MM.1S (cell line): ENCODE data around the gene NXPH1.

Experiments used
- EZH2 ChIP-seq: fragments of 300-600 bp; sonication (generic); optimal IDR thresholded peaks from 2 replicates; pipeline ENCODE3; 2017; ENCODE audit warnings: low read depth, mild to moderate bottlenecking, antibody characterized with exemption, low read length, mixed read lengths
- EZH2phosphoT487 ChIP-seq: fragments of 300-600 bp; sonication (generic); IDR thresholded peaks from 2 replicates; pipeline ENCODE4 v1.6.1; 2018; ENCODE audit warnings: antibody characterized with exemption, low read length
- TF ChIP-seq, protein P1 (sequence below): fragments of 300-600 bp; sonication (generic); IDR thresholded peaks from 2 replicates; pipeline ENCODE4 v1.5.1; 2016; ENCODE audit warnings: antibody characterized with exemption, low read length, mixed read lengths

DNA sequence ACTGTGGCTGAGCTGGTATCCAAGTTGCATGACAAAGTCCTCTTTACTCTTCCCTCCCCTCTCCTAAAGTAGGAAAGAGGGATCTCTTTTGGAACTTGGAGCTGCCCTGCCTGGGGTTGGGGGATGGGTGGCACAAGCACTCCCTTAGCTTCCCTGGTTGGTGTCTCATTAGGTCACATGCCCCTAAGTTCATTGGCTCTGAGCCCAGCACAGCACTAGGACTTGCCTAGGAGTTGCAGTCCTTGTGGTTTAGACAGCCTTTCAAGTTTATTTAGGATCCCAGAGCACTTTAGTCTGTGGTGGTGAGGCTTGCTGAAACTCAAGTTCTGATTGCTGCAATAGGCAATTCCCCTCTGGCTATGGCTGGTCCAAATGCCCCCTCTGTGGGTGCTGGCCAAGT, 281.4 kb downstream of the NXPH1 start:
- TF ChIP-seq, protein P1, sequence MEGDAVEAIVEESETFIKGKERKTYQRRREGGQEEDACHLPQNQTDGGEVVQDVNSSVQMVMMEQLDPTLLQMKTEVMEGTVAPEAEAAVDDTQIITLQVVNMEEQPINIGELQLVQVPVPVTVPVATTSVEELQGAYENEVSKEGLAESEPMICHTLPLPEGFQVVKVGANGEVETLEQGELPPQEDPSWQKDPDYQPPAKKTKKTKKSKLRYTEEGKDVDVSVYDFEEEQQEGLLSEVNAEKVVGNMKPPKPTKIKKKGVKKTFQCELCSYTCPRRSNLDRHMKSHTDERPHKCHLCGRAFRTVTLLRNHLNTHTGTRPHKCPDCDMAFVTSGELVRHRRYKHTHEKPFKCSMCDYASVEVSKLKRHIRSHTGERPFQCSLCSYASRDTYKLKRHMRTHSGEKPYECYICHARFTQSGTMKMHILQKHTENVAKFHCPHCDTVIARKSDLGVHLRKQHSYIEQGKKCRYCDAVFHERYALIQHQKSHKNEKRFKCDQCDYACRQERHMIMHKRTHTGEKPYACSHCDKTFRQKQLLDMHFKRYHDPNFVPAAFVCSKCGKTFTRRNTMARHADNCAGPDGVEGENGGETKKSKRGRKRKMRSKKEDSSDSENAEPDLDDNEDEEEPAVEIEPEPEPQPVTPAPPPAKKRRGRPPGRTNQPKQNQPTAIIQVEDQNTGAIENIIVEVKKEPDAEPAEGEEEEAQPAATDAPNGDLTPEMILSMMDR: no peak
- TF ChIP-seq EZH2phosphoT487: no peak
- TF ChIP-seq EZH2: no peak
